Measurements from ENCODE around the gene ARHGEF7. TPM values are rescaled to one million over a fixed set of nuclear protein-coding genes. Genes with fewer than 3 reads are reported as not detected.

Gene ARHGEF7
- polyA plus RNA-seq, 1 donor = 75.2 TPM

- no peak for DNase-seq
- no peak overlapping the region for H3K4me3 ChIP-seq (ENCODE audit: low read length)
- no peaks in the 10 kb centered on the region for H3K4me1 ChIP-seq (ENCODE audit: control insufficient read depth, insufficient read depth, low read length)
- no CpG with 5 or more reads among the region's 13 CpGs for WGBS (ENCODE audit: insufficient coverage, low lambda C conversion rate)
- no peaks in the 10 kb centered on the region for H3K9me3 ChIP-seq (ENCODE audit: control insufficient read depth, low read depth, low read length)
- no peaks in the 10 kb centered on the region for H3K27me3 ChIP-seq (ENCODE audit: control insufficient read depth, insufficient read depth, low read length)
- no peak overlapping the region for H3K27ac ChIP-seq (ENCODE audit: low read length)
- peaks cover 68% of the 10 kb centered on the region for H3K36me3 ChIP-seq (ENCODE audit: control insufficient read depth, insufficient read depth, low read length)
Measured at GRCh38 chr13:111298214-111298975, 183.3 kb downstream of the ARHGEF7 start.

GRCh38 chr13:111302045-111302726 lies 187.1 kb downstream of the ARHGEF7 start:
- Histone ChIP-seq H3K27ac (ENCODE audit: low read length) (no peak overlapping the region), H3K4me1 (ENCODE audit: control insufficient read depth, insufficient read depth, low read length) (no peaks in the 10 kb centered on the region), H3K4me3 (ENCODE audit: low read length) (no peak overlapping the region), H3K27me3 (ENCODE audit: control insufficient read depth, insufficient read depth, low read length) (no peaks in the 10 kb centered on the region), H3K9me3 (ENCODE audit: control insufficient read depth, low read depth, low read length) (no peaks in the 10 kb centered on the region), H3K36me3 (ENCODE audit: control insufficient read depth, insufficient read depth, low read length) (peaks cover 82% of the 10 kb centered on the region)
- DNase-seq = no peak
- WGBS (ENCODE audit: insufficient coverage, low lambda C conversion rate) = no CpG with 5 or more reads among the region's 22 CpGs

GRCh38 chr13:111303559-111303958 lies 188.4 kb downstream of the ARHGEF7 start:
- Histone ChIP-seq H3K4me1 (ENCODE audit: control insufficient read depth, insufficient read depth, low read length) (no peaks in the 10 kb centered on the region), H3K27ac (ENCODE audit: low read length) (no peak overlapping the region), H3K27me3 (ENCODE audit: control insufficient read depth, insufficient read depth, low read length) (no peaks in the 10 kb centered on the region), H3K9me3 (ENCODE audit: control insufficient read depth, low read depth, low read length) (no peaks in the 10 kb centered on the region), H3K4me3 (ENCODE audit: low read length) (no peak overlapping the region), H3K36me3 (ENCODE audit: control insufficient read depth, insufficient read depth, low read length) (peaks cover 75% of the 10 kb centered on the region)
- WGBS (ENCODE audit: insufficient coverage, low lambda C conversion rate) = no CpG with 5 or more reads among the region's 11 CpGs
- DNase-seq = no peak

GRCh38 chr13:111304041-111304544 lies 189.0 kb downstream of the ARHGEF7 start:
- Histone ChIP-seq H3K9me3 (ENCODE audit: control insufficient read depth, low read depth, low read length) (no peaks in the 10 kb centered on the region), H3K27me3 (ENCODE audit: control insufficient read depth, insufficient read depth, low read length) (no peaks in the 10 kb centered on the region), H3K4me1 (ENCODE audit: control insufficient read depth, insufficient read depth, low read length) (no peaks in the 10 kb centered on the region), H3K4me3 (ENCODE audit: low read length) (no peak overlapping the region), H3K36me3 (ENCODE audit: control insufficient read depth, insufficient read depth, low read length) (peaks cover 74% of the 10 kb centered on the region), H3K27ac (ENCODE audit: low read length) (no peak overlapping the region)
- no peak for DNase-seq
- WGBS (ENCODE audit: insufficient coverage, low lambda C conversion rate) = 95% methylated on average over 3 of the region's 15 CpGs

GRCh38 chr13:111304603-111305289 lies 189.6 kb downstream of the ARHGEF7 start:
- H3K9me3 ChIP-seq (ENCODE audit: control insufficient read depth, low read depth, low read length) = no peaks in the 10 kb centered on the region
- no peaks in the 10 kb centered on the region for H3K4me1 ChIP-seq (ENCODE audit: control insufficient read depth, insufficient read depth, low read length)
- 100% methylated on average over 1 of the region's 20 CpGs for WGBS (ENCODE audit: insufficient coverage, low lambda C conversion rate)
- peaks cover 71% of the 10 kb centered on the region for H3K36me3 ChIP-seq (ENCODE audit: control insufficient read depth, insufficient read depth, low read length)
- DNase-seq = no peak
- no peak overlapping the region for H3K27ac ChIP-seq (ENCODE audit: low read length)
- H3K4me3 ChIP-seq (ENCODE audit: low read length) = no peak overlapping the region
- H3K27me3 ChIP-seq (ENCODE audit: control insufficient read depth, insufficient read depth, low read length) = no peaks in the 10 kb centered on the region

GRCh38 chr13:111312944-111313590 lies 198.0 kb downstream of the ARHGEF7 start:
- Histone ChIP-seq H3K27me3 (ENCODE audit: control insufficient read depth, insufficient read depth, low read length) (no peaks in the 10 kb centered on the region), H3K9me3 (ENCODE audit: control insufficient read depth, low read depth, low read length) (peaks cover 3% of the 10 kb centered on the region), H3K27ac (ENCODE audit: low read length) (no peak overlapping the region), H3K36me3 (ENCODE audit: control insufficient read depth, insufficient read depth, low read length) (peaks cover 4% of the 10 kb centered on the region), H3K4me3 (ENCODE audit: low read length) (no peak overlapping the region), H3K4me1 (ENCODE audit: control insufficient read depth, insufficient read depth, low read length) (no peaks in the 10 kb centered on the region)
- DNase-seq = no peak
- WGBS (ENCODE audit: insufficient coverage, low lambda C conversion rate) = no CpG with 5 or more reads among the region's 17 CpGs

GRCh38 chr13:111313911-111314425 lies 198.9 kb downstream of the ARHGEF7 start:
- DNase-seq = no peak
- no peaks in the 10 kb centered on the region for H3K27me3 ChIP-seq (ENCODE audit: control insufficient read depth, insufficient read depth, low read length)
- WGBS (ENCODE audit: insufficient coverage, low lambda C conversion rate) = no CpG with 5 or more reads among the region's 14 CpGs

GRCh38 chr13:111314852-111315251 lies 199.7 kb downstream of the ARHGEF7 start:
- peaks cover 3% of the 10 kb centered on the region for H3K9me3 ChIP-seq (ENCODE audit: control insufficient read depth, low read depth, low read length)
- WGBS (ENCODE audit: insufficient coverage, low lambda C conversion rate) = 100% methylated on average over 1 of the region's 6 CpGs
- no peak overlapping the region for H3K4me3 ChIP-seq (ENCODE audit: low read length)
- no peaks in the 10 kb centered on the region for H3K36me3 ChIP-seq (ENCODE audit: control insufficient read depth, insufficient read depth, low read length)
- no peak for DNase-seq
- H3K4me1 ChIP-seq (ENCODE audit: control insufficient read depth, insufficient read depth, low read length) = no peaks in the 10 kb centered on the region
- H3K27ac ChIP-seq (ENCODE audit: low read length) = no peak overlapping the region
- no peaks in the 10 kb centered on the region for H3K27me3 ChIP-seq (ENCODE audit: control insufficient read depth, insufficient read depth, low read length)

More at GRCh38 chr13:111313911-111314425, 198.9 kb downstream of the ARHGEF7 start:
- Histone ChIP-seq H3K36me3 (ENCODE audit: control insufficient read depth, insufficient read depth, low read length) (no peaks in the 10 kb centered on the region), H3K4me3 (ENCODE audit: low read length) (no peak overlapping the region), H3K9me3 (ENCODE audit: control insufficient read depth, low read depth, low read length) (peaks cover 3% of the 10 kb centered on the region), H3K4me1 (ENCODE audit: control insufficient read depth, insufficient read depth, low read length) (no peaks in the 10 kb centered on the region), H3K27ac (ENCODE audit: low read length) (no peak overlapping the region)

GRCh38 chr13:111315347-111315995 lies 200.4 kb downstream of the ARHGEF7 start:
- Histone ChIP-seq H3K4me3 (ENCODE audit: low read length) (no peak overlapping the region), H3K36me3 (ENCODE audit: control insufficient read depth, insufficient read depth, low read length) (no peaks in the 10 kb centered on the region), H3K9me3 (ENCODE audit: control insufficient read depth, low read depth, low read length) (peaks cover 3% of the 10 kb centered on the region), H3K4me1 (ENCODE audit: control insufficient read depth, insufficient read depth, low read length) (no peaks in the 10 kb centered on the region), H3K27me3 (ENCODE audit: control insufficient read depth, insufficient read depth, low read length) (no peaks in the 10 kb centered on the region), H3K27ac (ENCODE audit: low read length) (no peak overlapping the region)
- WGBS (ENCODE audit: insufficient coverage, low lambda C conversion rate) = no CpG with 5 or more reads among the region's 15 CpGs
- DNase-seq = no peak

All from large intestine (tissue), 3 donors.